ENCODE measurements around the gene SSTR3. TPM values are rescaled to one million over a fixed set of nuclear protein-coding genes. Genes with fewer than 3 reads are reported as not detected.

Gene SSTR3
- total and polyA plus RNA-seq, 9 of the 15 experiments (the other 6 are each of a cell fraction or from before 2014, with no cell fraction given): 0.03 TPM; not detected in 8

DNA sequence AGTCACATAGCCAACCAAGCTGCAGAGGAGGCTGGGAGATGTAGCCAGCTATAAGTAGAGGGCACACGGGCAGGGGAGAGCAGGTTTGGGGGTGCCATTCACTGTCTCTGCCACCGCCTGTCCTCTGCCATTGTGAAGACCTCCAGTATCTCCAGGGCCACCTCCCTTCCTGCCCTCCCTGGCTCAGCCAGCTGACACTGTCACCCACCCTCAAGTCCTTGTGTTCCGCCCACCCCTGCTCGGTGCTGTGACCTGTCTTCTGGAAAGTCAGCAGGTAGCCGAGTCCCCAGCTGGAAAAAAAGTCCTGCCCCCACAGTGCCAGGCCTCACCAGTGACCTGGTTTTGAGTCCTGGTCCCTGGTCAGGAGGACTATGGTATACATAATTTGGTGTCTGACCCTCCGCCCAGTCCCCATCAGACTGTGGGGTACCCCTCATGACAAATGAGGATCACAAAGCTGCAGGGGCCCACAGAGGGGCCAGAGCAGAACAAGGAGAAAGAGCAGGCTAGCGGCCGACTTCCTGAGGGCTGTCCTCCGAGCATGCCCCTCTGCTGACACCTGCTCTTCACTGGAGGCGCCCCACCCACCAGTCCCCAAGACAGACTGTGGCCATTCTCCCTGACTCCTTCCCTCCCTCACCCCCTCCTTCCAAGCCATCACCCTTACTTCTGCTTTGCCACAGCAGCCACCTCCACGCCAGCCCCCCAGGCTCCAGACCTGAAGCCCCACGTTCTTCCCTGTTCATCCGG is 55.4 kb downstream of the SSTR3 start:
- no peak for DNase-seq (ENCODE audit: extremely low read depth in 1 of 4, low spot score in 3 of 4)
- intact Hi-C loops (cut with micrococcal nuclease): no loop called here
- POLR2A ChIA-PET: interaction anchor here (0.6 kb wide), 2 partner anchors 329 to 807 kb away, joined by 3 read pairs; no protein-coding TSS in a partner anchor

More for the DNA sequence above, 55.4 kb downstream of the SSTR3 start:
- Histone ChIP-seq H3K9ac (ENCODE audit: insufficient read depth in 1 of 2, low read depth in 2 of 2, low read length in 2 of 2) (no peak overlapping the region), H4K20me1 (replicated peaks; ENCODE audit: control insufficient read depth, insufficient read depth, low read length) (no peaks in the 10 kb centered on the region; the same call in 1 of the 2 replicates), H3K9me1 (ENCODE audit: control insufficient read depth, insufficient read depth, low read length) (no peaks in the 10 kb centered on the region), H2AFZ (ENCODE audit: low read depth, low read length) (no peak overlapping the region), H3K27me3 (ENCODE audit: control insufficient read depth in 2 of 2, insufficient read depth in 2 of 2, low read length in 2 of 2) (peaks cover 0 to 57% of the 10 kb centered on the region in 2 experiments; a peak in 4 of 5 replicates), H3K79me2 (ENCODE audit: control insufficient read depth, insufficient read depth, low read length) (no peaks in the 10 kb centered on the region), H3K36me3 (ENCODE audit: control insufficient read depth, insufficient read depth, low read length) (no peaks in the 10 kb centered on the region), H3K27ac (ENCODE audit: extremely low read depth, low read depth, low read length) (no peak overlapping the region), H3K9me3 (replicated peaks; ENCODE audit: control insufficient read depth, insufficient read depth, low read depth, low read length) (no peaks in the 10 kb centered on the region; the same call in 1 of the 2 replicates), H3K4me1 (replicated peaks in 1 of 2; ENCODE audit: control insufficient read depth in 2 of 2, insufficient read depth in 2 of 2, low read length in 2 of 2) (no peaks in the 10 kb centered on the region; a peak in 1 of 5 replicates), H3K4me2 (ENCODE audit: insufficient read depth, low read length) (no peak overlapping the region), H3K4me3 (no peak overlapping the region)
- in situ Hi-C loops (cut with MboI): no loop called here
- TF ChIP-seq, protein P1, sequence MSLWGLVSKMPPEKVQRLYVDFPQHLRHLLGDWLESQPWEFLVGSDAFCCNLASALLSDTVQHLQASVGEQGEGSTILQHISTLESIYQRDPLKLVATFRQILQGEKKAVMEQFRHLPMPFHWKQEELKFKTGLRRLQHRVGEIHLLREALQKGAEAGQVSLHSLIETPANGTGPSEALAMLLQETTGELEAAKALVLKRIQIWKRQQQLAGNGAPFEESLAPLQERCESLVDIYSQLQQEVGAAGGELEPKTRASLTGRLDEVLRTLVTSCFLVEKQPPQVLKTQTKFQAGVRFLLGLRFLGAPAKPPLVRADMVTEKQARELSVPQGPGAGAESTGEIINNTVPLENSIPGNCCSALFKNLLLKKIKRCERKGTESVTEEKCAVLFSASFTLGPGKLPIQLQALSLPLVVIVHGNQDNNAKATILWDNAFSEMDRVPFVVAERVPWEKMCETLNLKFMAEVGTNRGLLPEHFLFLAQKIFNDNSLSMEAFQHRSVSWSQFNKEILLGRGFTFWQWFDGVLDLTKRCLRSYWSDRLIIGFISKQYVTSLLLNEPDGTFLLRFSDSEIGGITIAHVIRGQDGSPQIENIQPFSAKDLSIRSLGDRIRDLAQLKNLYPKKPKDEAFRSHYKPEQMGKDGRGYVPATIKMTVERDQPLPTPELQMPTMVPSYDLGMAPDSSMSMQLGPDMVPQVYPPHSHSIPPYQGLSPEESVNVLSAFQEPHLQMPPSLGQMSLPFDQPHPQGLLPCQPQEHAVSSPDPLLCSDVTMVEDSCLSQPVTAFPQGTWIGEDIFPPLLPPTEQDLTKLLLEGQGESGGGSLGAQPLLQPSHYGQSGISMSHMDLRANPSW (CRISPR knock-in tag; IDR thresholded peaks at IDR 0.05): no peak
- TF ChIP-seq, protein P2, sequence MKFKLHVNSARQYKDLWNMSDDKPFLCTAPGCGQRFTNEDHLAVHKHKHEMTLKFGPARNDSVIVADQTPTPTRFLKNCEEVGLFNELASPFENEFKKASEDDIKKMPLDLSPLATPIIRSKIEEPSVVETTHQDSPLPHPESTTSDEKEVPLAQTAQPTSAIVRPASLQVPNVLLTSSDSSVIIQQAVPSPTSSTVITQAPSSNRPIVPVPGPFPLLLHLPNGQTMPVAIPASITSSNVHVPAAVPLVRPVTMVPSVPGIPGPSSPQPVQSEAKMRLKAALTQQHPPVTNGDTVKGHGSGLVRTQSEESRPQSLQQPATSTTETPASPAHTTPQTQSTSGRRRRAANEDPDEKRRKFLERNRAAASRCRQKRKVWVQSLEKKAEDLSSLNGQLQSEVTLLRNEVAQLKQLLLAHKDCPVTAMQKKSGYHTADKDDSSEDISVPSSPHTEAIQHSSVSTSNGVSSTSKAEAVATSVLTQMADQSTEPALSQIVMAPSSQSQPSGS (CRISPR knock-in tag; IDR thresholded peaks at IDR 0.05): no peak
- TF ChIP-seq MECOM (CRISPR knock-in tag; IDR thresholded peaks at IDR 0.05) (no peak), ZNF644 (tag; IDR thresholded peaks at IDR 0.05; ENCODE audit: low read depth) (no peak), ZNF146 (CRISPR knock-in tag; IDR thresholded peaks at IDR 0.05; ENCODE audit: unreplicated experiment) (no peak), XRCC5 (IDR thresholded peaks at IDR 0.05; ENCODE audit: low read depth, low read length) (no peak), NFATC3 (IDR thresholded peaks at IDR 0.05) (no peak), SP2 (IDR thresholded peaks at IDR 0.05; ENCODE audit: extremely low read depth, low read depth, low read length, poor library complexity, severe bottlenecking) (no peak), PHTF2 (CRISPR knock-in tag; IDR thresholded peaks at IDR 0.05) (no peak)
- ATAC-seq (no peak), FAIRE-seq (no peak)
- WGBS (ENCODE audit: insufficient coverage, low coverage, missing lambda C conversion rate): 1% methylated on average over 9 of the region's 13 CpGs
- no TSS peak for BruUV-seq (replicated peaks)
- CTCF ChIA-PET (ENCODE audit: low intra/inter-chr PET ratio): no interaction called here

All from K562 (cell line).